ENCODE data around the gene PFKL. TPM values are rescaled to one million over a fixed set of nuclear protein-coding genes. Genes with fewer than 3 reads are reported as not detected.
A peak's percentile ranks its signal among the peaks of the same experiment; 100 is the strongest.

Gene PFKL
- total and polyA plus RNA-seq, 2 donors (not counting 1 experiment from before 2014, with no cell fraction given), result 267 to 318 TPM

GRCh38 chr21:44350773-44351481, 51.1 kb downstream of the PFKL start:
- TF ChIP-seq EZH2 (IDR thresholded peaks at IDR 0.05; ENCODE audit: borderline replicate concordance, insufficient read depth, low read depth, low read length, poor library complexity, severe bottlenecking) (no peak), CTCF (IDR thresholded peaks at IDR 0.05) (no peak)
- Histone ChIP-seq H3K27ac (ENCODE audit: low read length in 2 of 2) (no peak overlapping the region), H3K36me3 (replicated peaks in 1 of 2; ENCODE audit: control extremely low read depth in 1 of 2, control insufficient read depth in 1 of 2, extremely low read depth in 1 of 2, insufficient read depth in 2 of 2, low read length in 1 of 2) (no peaks in the 10 kb centered on the region), H3K9me3 (ENCODE audit: control extremely low read depth in 1 of 3, control insufficient read depth in 2 of 3, insufficient read depth in 1 of 3, low read length in 2 of 3) (peaks cover 0 to 7% (median 0%) of the 10 kb centered on the region in 3 donors), H4K20me1 (ENCODE audit: control insufficient read depth, insufficient read depth, low read length, poor library complexity, severe bottlenecking) (no peaks in the 10 kb centered on the region), H3K4me2 (replicated peaks; ENCODE audit: low read depth, low read length, poor library complexity, severe bottlenecking) (peak overlapping the region; percentile 29), H2AFZ (ENCODE audit: insufficient read depth, low read depth, low read length, poor library complexity, severe bottlenecking) (no peak overlapping the region), H3K79me2 (ENCODE audit: control insufficient read depth, insufficient read depth, low read length) (no peaks in the 10 kb centered on the region), H3K4me3 (ENCODE audit: control extremely low read depth in 1 of 5, extremely low read depth in 1 of 5, insufficient read depth in 1 of 5, low read depth in 2 of 5, low read length in 4 of 5) (no peak overlapping the region), H3K9ac (ENCODE audit: low read length) (no peak overlapping the region), H3K4me1 (ENCODE audit: control insufficient read depth in 2 of 2, insufficient read depth in 2 of 2, low read length in 2 of 2) (peaks cover 45 to 49% of the 10 kb centered on the region in 2 donors), H3K27me3 (replicated peaks in 1 of 4; ENCODE audit: control extremely low read depth in 1 of 4, control insufficient read depth in 3 of 4, insufficient read depth in 4 of 4, low read length in 3 of 4) (peaks cover 0 to 28% (median 12%) of the 10 kb centered on the region in 4 experiments)
- no peak overlapping the region for H3K4me3 Mint-ChIP-seq
- peaks cover 15% of the 10 kb centered on the region for H3K27me3 Mint-ChIP-seq
- ChIA-PET POLR2A (no interaction called here), CTCF (no interaction called here)
- 52% methylated on average over 40 of the region's 42 CpGs for WGBS (ENCODE audit: insufficient coverage)
- ATAC-seq (ENCODE audit: low read depth) (no peak), DNase-seq (no peak)
- intact Hi-C loops (cut with micrococcal nuclease), result loop anchor here (10.0 kb wide), 1 partner anchor 134 kb away; no protein-coding TSS in a partner anchor
- H3K4me1 Mint-ChIP-seq, result peaks cover 33% of the 10 kb centered on the region
- no peaks in the 10 kb centered on the region for H3K9me3 Mint-ChIP-seq (ENCODE audit: insufficient read depth)
- H3K27ac Mint-ChIP-seq, result no peak overlapping the region

- no peak overlapping the region for H2AFZ ChIP-seq (ENCODE audit: insufficient read depth, low read depth, low read length, poor library complexity, severe bottlenecking)
- no peak overlapping the region for H3K9ac ChIP-seq (ENCODE audit: low read length)
- H3K79me2 ChIP-seq (ENCODE audit: control insufficient read depth, insufficient read depth, low read length), result no peaks in the 10 kb centered on the region
- H4K20me1 ChIP-seq (ENCODE audit: control insufficient read depth, insufficient read depth, low read length, poor library complexity, severe bottlenecking), result no peaks in the 10 kb centered on the region
- ATAC-seq (ENCODE audit: low read depth), result no peak
- CTCF ChIA-PET, result no interaction called here
- TF ChIP-seq EZH2 (IDR thresholded peaks at IDR 0.05; ENCODE audit: borderline replicate concordance, insufficient read depth, low read depth, low read length, poor library complexity, severe bottlenecking), result no peak
- no peak for TF ChIP-seq CTCF (IDR thresholded peaks at IDR 0.05)
- Mint-ChIP-seq H3K9me3 (ENCODE audit: insufficient read depth) (no peaks in the 10 kb centered on the region), H3K27me3 (peaks cover 11% of the 10 kb centered on the region), H3K27ac (no peak overlapping the region), H3K4me1 (peaks cover 39% of the 10 kb centered on the region), H3K4me3 (no peak overlapping the region)
- no peaks in the 10 kb centered on the region for H3K36me3 ChIP-seq (replicated peaks in 1 of 2; ENCODE audit: control extremely low read depth in 1 of 2, control insufficient read depth in 1 of 2, extremely low read depth in 1 of 2, insufficient read depth in 2 of 2, low read length in 1 of 2)
- no peak overlapping the region for H3K4me2 ChIP-seq (replicated peaks; ENCODE audit: low read depth, low read length, poor library complexity, severe bottlenecking)
- H3K27me3 ChIP-seq (replicated peaks in 1 of 4; ENCODE audit: control extremely low read depth in 1 of 4, control insufficient read depth in 3 of 4, insufficient read depth in 4 of 4, low read length in 3 of 4), result peaks cover 0 to 27% (median 12%) of the 10 kb centered on the region in 4 experiments
- intact Hi-C loops (cut with micrococcal nuclease), result loop anchor here (10.0 kb wide), 1 partner anchor 133 kb away; no protein-coding TSS in a partner anchor
- H3K4me1 ChIP-seq (ENCODE audit: control insufficient read depth in 2 of 2, insufficient read depth in 2 of 2, low read length in 2 of 2), result peaks cover 48 to 49% of the 10 kb centered on the region in 2 donors
- H3K4me3 ChIP-seq (ENCODE audit: control extremely low read depth in 1 of 5, extremely low read depth in 1 of 5, insufficient read depth in 1 of 5, low read depth in 2 of 5, low read length in 4 of 5), result no peak overlapping the region
- no peak overlapping the region for H3K27ac ChIP-seq (ENCODE audit: low read length in 2 of 2)
- peaks cover 0 to 7% (median 0%) of the 10 kb centered on the region in 3 donors for H3K9me3 ChIP-seq (ENCODE audit: control extremely low read depth in 1 of 3, control insufficient read depth in 2 of 3, insufficient read depth in 1 of 3, low read length in 2 of 3)
- WGBS (ENCODE audit: insufficient coverage), result 94% methylated on average over 18 of the region's 18 CpGs
- POLR2A ChIA-PET, result no interaction called here
- peak; percentile 19 for DNase-seq
These were observed 51.8 kb downstream of the PFKL start for GRCh38 chr21:44351535-44352252.
